GM23338 (cell line): Measurements from ENCODE around the gene SV2C. TPM values are rescaled to one million over a fixed set of nuclear protein-coding genes. Genes with fewer than 3 reads are reported as not detected.

Experiments used
- ATAC-seq: fragments of 200-7000 bp; cut with Tn5 transposase; 3 replicates; pipeline ENCODE4 v1.9.1; 2020
- DNase-seq: peaks from one replicate; pipeline ENCODE4 v3.0.0-alpha.2; 2015; ENCODE audit warnings: low spot score
- H2AFZ ChIP-seq: fragments of 200-600 bp; sonication (generic); 2 replicates; pipeline ENCODE4 v1.8.0; 2016; ENCODE audit warnings: antibody characterized with exemption, mild to moderate bottlenecking, moderate library complexity
- H3F3A ChIP-seq: fragments of 200-600 bp; sonication (generic); replicated peaks from 2 replicates; pipeline ENCODE4 v1.8.0; 2017; ENCODE audit warnings: antibody characterized with exemption, mixed run types, low read depth
- H3K27ac ChIP-seq: fragments of 200-600 bp; sonication (generic); 2 replicates; pipeline ENCODE4 v1.6.1; 2016; ENCODE audit warnings: low read depth
- H3K27me3 ChIP-seq: fragments of 200-600 bp; sonication (generic); 2 replicates; pipeline ENCODE4 v1.8.0; 2016; ENCODE audit warnings: mild to moderate bottlenecking, mixed run types, moderate library complexity; ENCODE audit not compliant: insufficient read depth
- H3K36me3 ChIP-seq: fragments of 200-600 bp; sonication (generic); 2 replicates; pipeline ENCODE4 v1.8.0; 2016; ENCODE audit warnings: mild to moderate bottlenecking; ENCODE audit not compliant: insufficient read depth
- H3K4me1 ChIP-seq: fragments of 200-600 bp; sonication (generic); 2 replicates; pipeline ENCODE4 v1.8.0; 2016; ENCODE audit warnings: mild to moderate bottlenecking, moderate library complexity; ENCODE audit not compliant: insufficient read depth
- H3K4me2 ChIP-seq: fragments of 200-600 bp; sonication (generic); 2 replicates; pipeline ENCODE4 v1.7.1; 2017; ENCODE audit warnings: mixed run types
- H3K4me3 ChIP-seq: fragments of 200-600 bp; sonication (generic); 2 replicates; pipeline ENCODE4 v1.6.1; 2016; ENCODE audit warnings: mixed run types
- H3K79me2 ChIP-seq: fragments of 200-600 bp; sonication (generic); replicated peaks from 2 replicates; pipeline ENCODE4 v1.8.0; 2017; ENCODE audit warnings: mild to moderate bottlenecking; ENCODE audit not compliant: insufficient read depth
- H3K9me2 ChIP-seq: fragments of 200-600 bp; sonication (generic); 2 replicates; pipeline ENCODE4 v1.8.0; 2017; ENCODE audit not compliant: insufficient read depth
- H4K20me1 ChIP-seq: fragments of 200-600 bp; sonication (generic); replicated peaks from 2 replicates; pipeline ENCODE4 v1.8.0; 2017; ENCODE audit warnings: mild to moderate bottlenecking; ENCODE audit not compliant: insufficient read depth
- H3K27ac Mint-ChIP-seq: 2 replicates; pipeline ENCODE4 v1.8.0; 2020; ENCODE audit warnings: inconsistent platforms, mild to moderate bottlenecking, moderate library complexity, mixed read lengths
- H3K27me3 Mint-ChIP-seq: 3 replicates; pipeline ENCODE4 v1.8.0; 2022; ENCODE audit warnings: low read depth, mild to moderate bottlenecking, moderate library complexity, mixed read lengths, inconsistent platforms; ENCODE audit not compliant: insufficient read depth, poor library complexity
- H3K36me3 Mint-ChIP-seq: 3 replicates; pipeline ENCODE4 v1.8.0; 2021; ENCODE audit warnings: low read depth, mild to moderate bottlenecking, inconsistent platforms, moderate library complexity, mixed read lengths
- H3K4me1 Mint-ChIP-seq: 3 replicates; pipeline ENCODE4 v1.8.0; 2020; ENCODE audit warnings: mild to moderate bottlenecking, inconsistent platforms, mixed read lengths
- H3K4me3 Mint-ChIP-seq: 3 replicates; pipeline ENCODE4 v1.8.0; 2021; ENCODE audit warnings: moderate library complexity, mild to moderate bottlenecking, inconsistent platforms, mixed read lengths
- H3K9me3 Mint-ChIP-seq: 3 replicates; pipeline ENCODE4 v1.8.0; 2020; ENCODE audit warnings: moderate library complexity, mild to moderate bottlenecking, inconsistent platforms, mixed read lengths
- CREB1 ChIP-seq: fragments of 250-450 bp; sonication (Bioruptor Pico); IDR thresholded peaks from 2 replicates; pipeline ENCODE4 v1.5.0; 2020; ENCODE audit warnings: low read depth, mild to moderate bottlenecking, moderate library complexity
- CTCF ChIP-seq, 2 experiments: fragments of 200-600 bp in 1 of 2; sonication (generic) in 1 of 2; conservative IDR thresholded peaks; 2 replicates each; pipeline versions ENCODE4 v1.5.1 to v1.6.1; 2016 to 2017; ENCODE audit warnings: antibody characterized with exemption in 2 of 2, low read depth in 2 of 2, mild to moderate bottlenecking in 2 of 2, moderate library complexity in 1 of 2
- ETS1 ChIP-seq: IDR thresholded peaks from 2 replicates; pipeline ENCODE4 v1.6.1; 2016; ENCODE audit warnings: antibody characterized with exemption
- EZH2 ChIP-seq: fragments of 200-600 bp; sonication (generic); IDR thresholded peaks from one replicate; pipeline ENCODE4 v1.8.0; 2017; ENCODE audit warnings: antibody characterized with exemption, mild to moderate bottlenecking, low read depth; ENCODE audit not compliant: unreplicated experiment
- EZH2phosphoT487 ChIP-seq: fragments of 200-600 bp; sonication (generic); IDR thresholded peaks from one replicate; pipeline ENCODE4 v1.8.1; 2018; ENCODE audit warnings: antibody characterized with exemption; ENCODE audit not compliant: unreplicated experiment
- JUNB ChIP-seq: IDR thresholded peaks from one replicate; pipeline ENCODE4 v1.6.1; 2016; ENCODE audit warnings: antibody characterized with exemption; ENCODE audit not compliant: unreplicated experiment
- NANOG ChIP-seq: IDR thresholded peaks from 2 replicates; pipeline ENCODE4 v1.6.1; 2016; ENCODE audit warnings: antibody characterized with exemption, borderline replicate concordance
- POLR2AphosphoS5 ChIP-seq: IDR thresholded peaks from 2 replicates; pipeline ENCODE4 v1.6.1; 2016; ENCODE audit warnings: antibody characterized with exemption, low read depth
- REST ChIP-seq: IDR thresholded peaks from one replicate; pipeline ENCODE4 v1.6.1; 2018; ENCODE audit warnings: antibody characterized with exemption; ENCODE audit not compliant: unreplicated experiment
- STAT1 ChIP-seq: IDR thresholded peaks from one replicate; pipeline ENCODE4 v1.6.1; 2016; ENCODE audit warnings: antibody characterized with exemption; ENCODE audit not compliant: unreplicated experiment
- ZNF114 ChIP-seq: fragments of 250-450 bp; sonication (Bioruptor Pico); IDR thresholded peaks from 2 replicates; pipeline ENCODE4 v1.5.0; 2020; ENCODE audit warnings: mild to moderate bottlenecking, moderate library complexity
- ZNF331 ChIP-seq: fragments of 250-450 bp; sonication (Bioruptor Pico); IDR thresholded peaks from 2 replicates; pipeline ENCODE4 v1.5.0; 2020; ENCODE audit warnings: low read depth, mild to moderate bottlenecking, moderate library complexity
- polyA plus RNA-seq: library from polyadenylated mRNA; unstranded; fragments of >200 nt; fragmentation: Nextera tagmentation; extraction: Ambion mirVana; gene quantifications from 2 replicates; pipeline ENCODE4 v1.2.1, GENCODE V29; 2016
- total RNA-seq: library from RNA; depleted of rRNA; stranded (reverse); fragments of >200 nt; shearing (Covaris generic); gene quantifications from 2 replicates; pipeline ENCODE4 v1.2.3, GENCODE V29; 2014

Gene SV2C
- total and polyA plus RNA-seq, 2 experiments from 2014 or later = 0.05 to 0.07 TPM

GRCh38 chr5:76289692-76290091 is 206.5 kb downstream of the SV2C start:
- no peaks in the 10 kb centered on the region for H3F3A ChIP-seq
- H3K27ac ChIP-seq = no peak overlapping the region
- H3K4me1 Mint-ChIP-seq = peaks cover 10% of the 10 kb centered on the region; the same call in 2 of the 3 replicates
- no peak overlapping the region for H3K4me3 Mint-ChIP-seq
- no peak overlapping the region for H3K4me2 ChIP-seq
- no peak overlapping the region for H3K4me3 ChIP-seq
- no peaks in the 10 kb centered on the region for H3K9me3 Mint-ChIP-seq
- H3K79me2 ChIP-seq = no peaks in the 10 kb centered on the region
- H3K27me3 ChIP-seq = no peaks in the 10 kb centered on the region
- TF ChIP-seq JUNB (no peak), EZH2phosphoT487 (no peak), ZNF331 (no peak), EZH2 (no peak), NANOG (no peak), POLR2AphosphoS5 (no peak), ETS1 (no peak), STAT1 (no peak), ZNF114 (CRISPR knock-in tag) (no peak), CREB1 (CRISPR knock-in tag) (no peak)
- ATAC-seq = no peak
- no peaks in the 10 kb centered on the region for H4K20me1 ChIP-seq
- H3K27me3 Mint-ChIP-seq = peaks cover 4% of the 10 kb centered on the region
- H3K4me1 ChIP-seq = no peaks in the 10 kb centered on the region
- no peak overlapping the region for H2AFZ ChIP-seq
- H3K36me3 ChIP-seq = no peaks in the 10 kb centered on the region
- no peak for DNase-seq
- no peaks in the 10 kb centered on the region for H3K36me3 Mint-ChIP-seq
- H3K9me2 ChIP-seq = peaks cover 9% of the 10 kb centered on the region; the same call in 1 of the 2 replicates
- H3K27ac Mint-ChIP-seq = no peak overlapping the region

GRCh38 chr5:76290321-76290757 is 207.2 kb downstream of the SV2C start:
- Histone ChIP-seq H3K4me1 (0 out of 2 replicates have a peak, but pooled peaks cover under 1% of the 10 kb centered on the region), H3K9me2 (peaks cover 6% of the 10 kb centered on the region; the same call in 1 of the 2 replicates), H2AFZ (no peak overlapping the region; the same call in 1 of the 2 replicates), H3K27me3 (no peaks in the 10 kb centered on the region), H3K4me2 (no peak overlapping the region), H3K36me3 (no peaks in the 10 kb centered on the region), H3F3A (no peaks in the 10 kb centered on the region), H3K4me3 (no peak overlapping the region), H3K27ac (no peak overlapping the region), H4K20me1 (no peaks in the 10 kb centered on the region), H3K79me2 (no peaks in the 10 kb centered on the region)
- H3K9me3 Mint-ChIP-seq = no peaks in the 10 kb centered on the region
- DNase-seq (no peak), ATAC-seq (no peak)
- H3K36me3 Mint-ChIP-seq = no peaks in the 10 kb centered on the region
- no peak overlapping the region for H3K4me3 Mint-ChIP-seq
- no peak overlapping the region for H3K27ac Mint-ChIP-seq
- H3K4me1 Mint-ChIP-seq = peaks cover 11% of the 10 kb centered on the region; the same call in 2 of the 3 replicates
- peaks cover 4% of the 10 kb centered on the region for H3K27me3 Mint-ChIP-seq
- no peak for TF ChIP-seq ZNF331
- TF ChIP-seq NANOG = no peak
- TF ChIP-seq ZNF114 (CRISPR knock-in tag) = no peak
- TF ChIP-seq STAT1 = no peak
- TF ChIP-seq ETS1 = no peak
- TF ChIP-seq POLR2AphosphoS5 = no peak
- TF ChIP-seq CTCF (conservative IDR thresholded peaks at IDR 0.05; ENCODE audit: low read depth in 2 of 2) = no peak
- no peak for TF ChIP-seq EZH2phosphoT487
- TF ChIP-seq JUNB = no peak
- TF ChIP-seq CREB1 (CRISPR knock-in tag) = no peak
- TF ChIP-seq EZH2 = no peak
- TF ChIP-seq REST = no peak
